Dermis microvascular lymphatic vessel endothelial cell (primary cell): Measurements from ENCODE around the gene ZBTB25. TPM values are rescaled to one million over a fixed set of nuclear protein-coding genes. Genes with fewer than 3 reads are reported as not detected.

Experiments
- DNase-seq, 2 donors: peaks; one replicate each; pipeline versions ENCODE4 v3.0.0 to v3.0.0-alpha.2; 2010; ENCODE audit warnings: low read depth in 2 of 2
- total RNA-seq: library from RNA; depleted of rRNA; stranded (reverse); fragments of >200 nt; gene quantifications from 2 replicates; pipeline ENCODE4 v1.2.1, GENCODE V29; 2014

The ZBTB25 gene
- total RNA-seq, 1 donor from 2014 or later: 3.1 TPM

- peak in 1 of 2 donors; percentile 38 for DNase-seq
Measured at GRCh38 chr14:64478634-64479250, 24.9 kb downstream of the ZBTB25 start.

- DNase-seq: no peak
Measured at GRCh38 chr14:64476438-64476837, 27.2 kb downstream of the ZBTB25 start.

- DNase-seq: no peak
Measured at GRCh38 chr14:64475585-64476273, 27.9 kb downstream of the ZBTB25 start.

- DNase-seq: no peak
Measured at GRCh38 chr14:64474698-64475097, 28.9 kb downstream of the ZBTB25 start.

GRCh38 chr14:64474041-64474440 is 29.6 kb downstream of the ZBTB25 start:
- DNase-seq: no peak

GRCh38 chr14:64468451-64468850 is 35.2 kb downstream of the ZBTB25 start:
- DNase-seq: no peak

GRCh38 chr14:64467566-64467965 is 36.1 kb downstream of the ZBTB25 start:
- no peak for DNase-seq

- DNase-seq: no peak
Measured at GRCh38 chr14:64467101-64467500, 36.5 kb downstream of the ZBTB25 start.

GRCh38 chr14:64465831-64466554 is 37.6 kb downstream of the ZBTB25 start:
- DNase-seq: peak in 1 of 2 donors; percentile 26

- peak in 1 of 2 donors; percentile 72 for DNase-seq
Measured at GRCh38 chr14:64465191-64465822, 38.3 kb downstream of the ZBTB25 start, which contains the start of gene AKAP5. Gene AKAP5, plus strand, starts transcription at chr14:64465499. Its CDS starts 2,896 bp downstream, at chr14:64468395.

- DNase-seq: no peak
Measured at GRCh38 chr14:64464651-64465050, 39.0 kb downstream of the ZBTB25 start.

GRCh38 chr14:64463873-64464272 is 39.8 kb downstream of the ZBTB25 start:
- DNase-seq: no peak

- no peak for DNase-seq
Measured at GRCh38 chr14:64463195-64463594, 40.4 kb downstream of the ZBTB25 start.

- DNase-seq: no peak
Measured at GRCh38 chr14:64461221-64461620, 42.4 kb downstream of the ZBTB25 start.

GRCh38 chr14:64459405-64460136 is 44.1 kb downstream of the ZBTB25 start:
- no peak for DNase-seq

- DNase-seq: no peak
Measured at GRCh38 chr14:64454671-64455070, 49.0 kb downstream of the ZBTB25 start.

- DNase-seq: no peak
Measured at GRCh38 chr14:64450255-64450654, 53.4 kb downstream of the ZBTB25 start.

GRCh38 chr14:64447876-64448670 is 55.6 kb downstream of the ZBTB25 start:
- DNase-seq: no peak

- DNase-seq: peak; percentile 72 to 83
Measured at GRCh38 chr14:64444984-64445845, 58.4 kb downstream of the ZBTB25 start.
